GM21515 (cell line): ENCODE data around the gene CRHR1.
"Not testable (repeated sequence)": the region's sequence is repeated elsewhere in the genome, so short reads cannot be mapped to it uniquely, and the experiment has no call there.

Source experiments
- ATAC-seq: cut with Tn5 transposase; IDR thresholded peaks from one replicate; pipeline ENCODE4 v1.9.1; 2021; ENCODE audit not compliant: unreplicated experiment

Gene CRHR1

GRCh38 chr17:45784293-45784740 lies at the start of gene CRHR1:
CRHR1 (plus strand) TSS chr17:45784320; CDS start chr17:45784545, 225 bp downstream.
- ATAC-seq = no peak

DNA sequence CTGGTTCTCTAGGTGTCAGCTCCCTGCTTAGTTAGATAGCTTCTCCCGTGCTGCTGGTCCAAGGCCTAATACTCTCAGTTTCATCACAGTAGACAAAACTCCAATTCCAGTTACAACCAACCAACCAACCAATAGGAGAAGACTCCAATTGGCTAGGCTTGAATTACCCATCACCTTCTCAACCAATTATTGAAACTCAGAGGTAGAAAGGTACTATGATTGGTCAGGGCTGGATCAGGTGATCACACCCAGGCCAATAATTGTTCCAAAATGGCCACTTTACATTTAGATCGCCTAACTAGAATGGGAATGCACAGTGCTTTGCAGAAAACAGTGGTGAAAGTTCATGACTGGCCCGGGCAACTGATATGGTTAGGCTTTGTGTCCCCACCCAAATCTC lies 49.5 kb upstream of the CRHR1 start:
- ATAC-seq = no peak

- no peak for ATAC-seq
Measured at GRCh38 chr17:45735488-45735887, 48.6 kb upstream of the CRHR1 start.

DNA sequence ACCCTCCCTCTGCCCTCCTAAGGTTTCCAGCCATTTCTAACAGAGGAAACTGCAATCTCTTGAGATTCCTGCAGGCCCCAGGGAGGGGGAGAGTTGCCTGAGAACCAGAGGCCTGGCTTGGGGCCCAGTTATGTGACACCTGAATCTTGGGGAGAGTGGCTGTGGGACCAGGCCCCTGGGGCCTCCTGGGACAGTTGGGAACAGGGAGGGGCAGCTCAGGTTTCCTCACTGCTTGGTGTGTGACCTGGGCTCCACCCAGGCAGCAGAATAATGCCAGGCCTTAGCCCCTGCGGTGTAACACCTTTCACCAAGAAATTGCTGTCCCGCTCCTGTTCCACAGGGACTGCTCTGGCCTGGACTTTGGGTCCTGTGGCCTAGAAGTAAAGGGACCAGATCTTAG lies 44.3 kb upstream of the CRHR1 start:
- no peak for ATAC-seq

GRCh38 chr17:45740553-45741330 lies 43.4 kb upstream of the CRHR1 start:
- no peak for ATAC-seq

- no peak for ATAC-seq
Measured at GRCh38 chr17:45742251-45742650, 41.9 kb upstream of the CRHR1 start.

GRCh38 chr17:45743626-45744326 lies 40.3 kb upstream of the CRHR1 start:
- ATAC-seq = no peak

- not testable (repeated sequence) for ATAC-seq
Measured at GRCh38 chr17:45744826-45745225, 39.3 kb upstream of the CRHR1 start.

DNA sequence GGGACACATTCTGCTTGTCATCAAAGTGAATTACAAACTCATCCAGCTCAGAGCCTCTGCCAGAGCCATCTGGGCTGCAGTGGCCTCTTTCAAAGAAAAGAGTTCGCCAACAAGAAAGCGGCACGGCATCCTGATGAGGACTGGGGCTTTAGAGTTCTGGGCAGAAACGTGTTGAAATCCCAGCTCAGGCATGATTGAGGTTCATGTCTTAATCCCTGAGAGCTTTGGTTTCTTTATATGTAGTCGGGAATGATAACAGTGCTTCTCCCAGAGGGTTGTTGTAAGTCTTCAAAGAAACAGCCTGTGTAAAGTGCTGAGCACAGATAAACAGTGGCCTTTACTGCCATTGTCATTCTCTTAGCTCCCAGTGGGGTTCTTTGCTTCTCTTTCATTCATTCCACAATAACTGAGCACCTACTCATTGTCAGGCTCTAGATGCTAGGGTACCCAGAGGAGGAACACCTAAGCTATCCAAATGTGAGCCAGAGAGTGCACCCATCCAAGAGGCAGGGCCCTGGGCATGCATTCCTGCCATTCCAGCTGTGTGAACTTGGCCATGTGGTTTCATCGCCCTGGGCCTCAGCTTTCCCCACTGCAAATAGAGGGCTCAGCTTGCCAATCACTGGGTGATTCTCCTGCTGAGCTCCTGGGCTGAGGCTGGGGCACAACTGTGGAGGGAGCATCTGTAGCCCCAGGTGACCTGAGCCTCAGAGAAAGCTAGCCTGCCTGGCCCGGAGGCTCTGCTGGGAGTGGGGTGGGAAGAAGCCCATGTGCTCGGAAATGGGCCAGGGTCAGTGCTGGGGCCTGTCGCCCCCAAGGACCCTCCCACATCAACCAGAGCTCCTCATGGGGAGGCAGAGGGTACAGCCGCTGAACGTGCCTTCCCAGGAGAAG lies 38.3 kb upstream of the CRHR1 start:
- ATAC-seq = no peak

DNA sequence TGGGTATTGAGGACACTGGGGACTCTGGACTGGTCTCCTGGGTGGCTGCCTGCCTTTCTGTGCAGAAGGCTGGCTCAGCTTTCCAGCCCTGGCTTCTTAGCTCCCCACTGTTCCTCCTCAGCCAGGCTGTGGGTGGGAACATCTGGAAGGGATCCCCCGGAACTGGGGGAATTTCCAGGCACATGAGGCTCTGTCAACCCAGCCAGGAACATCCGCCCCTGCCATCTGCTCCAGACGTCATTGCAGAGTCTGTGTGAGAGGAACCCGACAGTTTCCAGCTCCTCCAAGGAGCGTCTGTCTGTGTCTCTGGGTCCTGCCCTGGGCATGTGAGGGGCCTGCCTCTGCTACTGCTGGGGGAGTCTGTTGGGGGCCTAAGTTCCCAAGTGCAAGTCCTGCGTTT lies 36.2 kb upstream of the CRHR1 start:
- ATAC-seq = no peak

- ATAC-seq = no peak
Measured at GRCh38 chr17:45748731-45749310, 35.3 kb upstream of the CRHR1 start.

- ATAC-seq = no peak
Measured at GRCh38 chr17:45749831-45750335, 34.2 kb upstream of the CRHR1 start.

DNA sequence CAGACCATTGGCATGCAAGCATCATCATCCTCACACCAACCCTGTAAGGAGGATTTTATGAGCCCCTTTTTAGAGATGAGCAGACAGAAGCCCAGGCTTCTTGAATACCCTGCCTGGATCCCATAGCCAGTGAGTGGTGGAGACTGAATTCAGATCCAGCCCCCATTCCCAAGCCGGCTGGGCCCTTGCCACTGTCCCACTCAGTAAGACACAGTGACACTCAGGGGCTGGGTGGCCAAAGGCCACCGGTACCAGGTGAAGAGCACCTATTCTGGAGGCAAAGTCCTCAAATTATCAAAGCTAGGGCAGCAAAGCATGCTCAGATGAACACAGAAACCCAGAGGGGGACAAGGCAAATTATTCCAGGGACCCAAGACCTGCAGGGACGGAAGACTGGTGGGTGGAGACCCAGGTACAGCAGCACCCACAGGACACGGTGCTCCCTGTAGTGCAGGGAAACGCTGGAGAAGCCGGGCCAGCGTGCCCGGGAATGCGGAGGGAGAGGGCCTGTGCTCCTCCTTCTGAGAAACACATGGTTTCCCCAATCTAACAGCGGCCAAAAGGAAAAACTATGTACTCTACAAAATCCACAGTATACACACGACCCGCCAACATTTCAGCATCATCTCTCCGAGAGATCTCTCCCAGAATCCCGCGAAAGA lies 33.2 kb upstream of the CRHR1 start:
- no peak for ATAC-seq

- no peak for ATAC-seq
Measured at GRCh38 chr17:45751466-45751865, 32.7 kb upstream of the CRHR1 start.

DNA sequence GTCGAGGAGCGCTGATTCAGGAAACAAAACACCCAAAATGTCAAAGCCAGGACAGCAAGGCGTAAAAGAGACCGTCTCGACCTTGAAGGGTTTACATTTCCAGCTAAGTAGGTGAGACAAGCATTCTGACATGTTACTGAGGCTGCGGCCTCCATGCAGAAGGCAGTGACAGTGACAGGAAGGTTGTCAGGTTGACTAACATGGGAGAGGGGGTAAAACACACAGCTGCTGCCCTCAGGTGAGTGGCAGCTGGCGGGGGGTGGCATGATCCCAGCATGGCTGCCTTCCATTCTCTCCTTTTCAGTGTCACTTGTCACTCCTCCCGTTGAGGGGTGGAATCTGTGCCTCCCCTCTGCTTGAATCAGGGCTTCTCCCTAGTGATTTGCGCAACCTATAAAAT lies 31.9 kb upstream of the CRHR1 start:
- no peak for ATAC-seq

GRCh38 chr17:45753645-45754225 lies 30.4 kb upstream of the CRHR1 start:
- ATAC-seq = no peak

GRCh38 chr17:45755050-45755449 lies 29.1 kb upstream of the CRHR1 start:
- ATAC-seq = no peak

GRCh38 chr17:45756266-45756991 lies 27.7 kb upstream of the CRHR1 start:
- ATAC-seq = no peak
